CD14-positive monocyte (primary cell): ENCODE data around the gene FUZ. TPM values are rescaled to one million over a fixed set of nuclear protein-coding genes. Genes with fewer than 3 reads are reported as not detected.
A peak's percentile ranks its signal among the peaks of the same experiment; 100 is the strongest.

Experiments
- DNase-seq, 3 donors: peaks; one replicate each; pipeline ENCODE4 v3.0.0-alpha.2; 2011 to 2022
- H2AFZ ChIP-seq: 2 replicates; pipeline ENCODE4 v1.6.0; 2012; ENCODE audit warnings: mild to moderate bottlenecking, low read depth, low read length, inconsistent platforms; ENCODE audit not compliant: insufficient read depth, poor library complexity, severe bottlenecking
- H3K27ac ChIP-seq, 2 donors: 1 replicate in 1 of 2; 2 replicates in 1 of 2; pipeline ENCODE4 v1.5.1; 2012 to 2013; ENCODE audit warnings: low read length in 2 of 2, control low read depth in 1 of 2, inconsistent platforms in 1 of 2, low read depth in 1 of 2, mild to moderate bottlenecking in 1 of 2
- H3K27me3 ChIP-seq, 2 donors: one replicate each; pipeline versions ENCODE4 v1.6.0 to v1.6.1; 2011 to 2013; ENCODE audit warnings: low read length in 2 of 2; ENCODE audit not compliant: control insufficient read depth in 2 of 2, insufficient read depth in 2 of 2
- H3K36me3 ChIP-seq, 2 donors: replicated peaks in 1 of 2; 1 replicate in 1 of 2; 2 replicates in 1 of 2; pipeline versions ENCODE4 v1.5.1 to v1.6.1; 2012 to 2013; ENCODE audit warnings: low read length in 2 of 2, control low read depth in 1 of 2, inconsistent platforms in 1 of 2, mild to moderate bottlenecking in 1 of 2; ENCODE audit not compliant: insufficient read depth in 2 of 2, control insufficient read depth in 1 of 2
- H3K4me1 ChIP-seq, 2 donors: 1 replicate in 1 of 2; 2 replicates in 1 of 2; pipeline versions ENCODE4 v1.5.1 to v1.6.1; 2012 to 2013; ENCODE audit warnings: low read length in 2 of 2, control low read depth in 1 of 2, inconsistent platforms in 1 of 2, mild to moderate bottlenecking in 1 of 2, moderate library complexity in 1 of 2; ENCODE audit not compliant: insufficient read depth in 2 of 2, control insufficient read depth in 1 of 2
- H3K4me2 ChIP-seq: replicated peaks from 2 replicates; pipeline ENCODE3; 2012; ENCODE audit warnings: low read length, moderate library complexity, mild to moderate bottlenecking; ENCODE audit not compliant: poor library complexity, severe bottlenecking; ENCODE audit errors: extremely low read depth
- H3K4me3 ChIP-seq, 3 experiments: fragments of 200-600 bp in 1 of 3; sonication (generic) in 1 of 3; replicated peaks in 1 of 3; 1 replicate in 2 of 3; 2 replicates in 1 of 3; pipeline ENCODE4 v1.5.1; 2011 to 2013; ENCODE audit warnings: low read length in 3 of 3, mild to moderate bottlenecking in 3 of 3, control low read depth in 2 of 3, low read depth in 2 of 3, inconsistent platforms in 1 of 3, moderate library complexity in 1 of 3
- H3K79me2 ChIP-seq: 2 replicates; pipeline ENCODE4 v1.6.0; 2012; ENCODE audit warnings: mild to moderate bottlenecking, control low read depth, inconsistent platforms, low read length, moderate library complexity; ENCODE audit not compliant: insufficient read depth
- H3K9ac ChIP-seq: 2 replicates; pipeline ENCODE4 v1.6.0; 2017; ENCODE audit warnings: low read length, mild to moderate bottlenecking; ENCODE audit not compliant: insufficient read depth, poor library complexity, severe bottlenecking
- H3K9me3 ChIP-seq, 2 donors: replicated peaks in 1 of 2; 1 replicate in 1 of 2; 2 replicates in 1 of 2; pipeline versions ENCODE4 v1.5.1 to v1.6.1; 2012 to 2013; ENCODE audit warnings: low read length in 2 of 2, control low read depth in 1 of 2; ENCODE audit not compliant: control insufficient read depth in 1 of 2, insufficient read depth in 1 of 2
- H4K20me1 ChIP-seq: 2 replicates; pipeline ENCODE4 v1.6.0; 2012; ENCODE audit warnings: mild to moderate bottlenecking, low read length, control low read depth, moderate library complexity; ENCODE audit not compliant: insufficient read depth
- H3K27ac Mint-ChIP-seq, 7 donors: one replicate each; pipeline ENCODE4 v1.8.0; 2020; ENCODE audit warnings: mild to moderate bottlenecking in 7 of 7, mixed read lengths in 7 of 7, moderate library complexity in 6 of 7, inconsistent platforms in 2 of 7
- H3K27me3 Mint-ChIP-seq, 3 donors: one replicate each; pipeline ENCODE4 v1.8.0; 2021 to 2022; ENCODE audit warnings: low read depth in 3 of 3, mild to moderate bottlenecking in 3 of 3, mixed read lengths in 3 of 3, moderate library complexity in 3 of 3, inconsistent platforms in 1 of 3
- H3K36me3 Mint-ChIP-seq, 2 donors: one replicate each; pipeline ENCODE4 v1.8.0; 2020; ENCODE audit warnings: mixed read lengths in 2 of 2, inconsistent platforms in 1 of 2, mild to moderate bottlenecking in 1 of 2
- H3K4me1 Mint-ChIP-seq: one replicate; pipeline ENCODE4 v1.8.0; 2020; ENCODE audit warnings: mild to moderate bottlenecking, mixed read lengths
- H3K4me3 Mint-ChIP-seq, 2 donors: one replicate each; pipeline ENCODE4 v1.8.0; 2020; ENCODE audit warnings: mild to moderate bottlenecking in 2 of 2, mixed read lengths in 2 of 2, moderate library complexity in 1 of 2
- H3K9me3 Mint-ChIP-seq, 7 donors: one replicate each; pipeline ENCODE4 v1.8.0; 2020 to 2022; ENCODE audit warnings: mixed read lengths in 7 of 7, mild to moderate bottlenecking in 6 of 7, moderate library complexity in 6 of 7, inconsistent platforms in 2 of 7
- WGBS: methylation state at CpG from one replicate; pipeline ENCODE4 v1.1.5; 2013; ENCODE audit warnings: missing lambda C conversion rate; ENCODE audit not compliant: insufficient coverage; 5-methylcytosine and 5-hydroxymethylcytosine counted together
- intact Hi-C, 2 donors: fragments of 100-400 bp; cut with micrococcal nuclease; formaldehyde crosslinking; loops; one replicate each; pipeline versions ENCODE4 v1.15.0 to v1.15.1; 2023
- polyA plus RNA-seq, 3 donors: library from polyadenylated mRNA; depleted of rRNA in 1 of 3; unstranded in 2 of 3; stranded (reverse) in 1 of 3; fragments of 300-500 nt in 2 of 3; fragments of >200 nt in 1 of 3; fragmentation: Illumina TruSeq in 2 of 3; gene quantifications; 1 replicate in 2 of 3; 2 replicates in 1 of 3; pipeline ENCODE4 v1.2.3, GENCODE V29; 2012 to 2021
- TF ChIP-seq, protein P1 (sequence below): fragments of 200-600 bp; IDR thresholded peaks from one replicate; pipeline ENCODE4 v1.8.0; 2022; ENCODE audit warnings: antibody characterized with exemption, mild to moderate bottlenecking

Gene FUZ
- polyA plus RNA-seq, 3 donors = 5.3 to 16.7 (median 5.3) TPM

DNA sequence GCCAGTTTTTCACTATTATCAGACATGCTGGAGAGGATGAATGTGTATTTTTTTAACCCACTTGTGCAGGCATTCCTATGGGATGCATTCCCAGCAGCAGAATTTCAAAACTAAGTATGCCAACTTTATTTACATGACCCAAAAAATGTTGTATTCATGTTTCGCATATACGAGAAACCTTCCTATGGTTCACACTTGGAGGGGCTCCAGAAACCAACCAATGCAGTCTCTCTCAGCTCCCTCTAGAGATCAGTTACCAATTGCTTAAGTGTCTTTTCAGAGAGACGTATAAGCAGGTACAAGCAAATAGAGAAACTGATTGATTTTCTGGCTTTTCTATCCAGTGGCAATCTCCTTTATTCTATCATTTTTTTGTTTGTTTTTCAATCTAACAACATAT lies 32.3 kb upstream of the FUZ start:
- H3K27me3 ChIP-seq = no peaks in the 10 kb centered on the region
- Mint-ChIP-seq H3K36me3 (peaks cover 4 to 9% of the 10 kb centered on the region in 2 donors), H3K4me1 (peaks cover 41% of the 10 kb centered on the region), H3K27ac (peak overlapping the region in 1 of 7 donors; percentile 57), H3K4me3 (no peak overlapping the region), H3K9me3 (peaks cover 4 to 9% (median 7%) of the 10 kb centered on the region in 7 donors), H3K27me3 (peaks cover 0 to 3% (median 2%) of the 10 kb centered on the region in 3 donors)
- no peak overlapping the region for H3K4me2 ChIP-seq
- intact Hi-C loops = no loop called here
- no peaks in the 10 kb centered on the region for H4K20me1 ChIP-seq
- 83% methylated on average over 1 of the region's 3 CpGs for WGBS
- H3K79me2 ChIP-seq = no peaks in the 10 kb centered on the region
- H3K9me3 ChIP-seq = peaks cover 0 to 4% of the 10 kb centered on the region in 2 donors
- H3K4me3 ChIP-seq = no peak overlapping the region
- no peak overlapping the region for H3K27ac ChIP-seq
- DNase-seq = no peak
- H2AFZ ChIP-seq = no peak overlapping the region
- peaks cover 40 to 49% of the 10 kb centered on the region in 2 donors for H3K4me1 ChIP-seq
- H3K9ac ChIP-seq = no peak overlapping the region
- peaks cover 4 to 7% of the 10 kb centered on the region in 2 donors for H3K36me3 ChIP-seq
- TF ChIP-seq, protein P1, sequence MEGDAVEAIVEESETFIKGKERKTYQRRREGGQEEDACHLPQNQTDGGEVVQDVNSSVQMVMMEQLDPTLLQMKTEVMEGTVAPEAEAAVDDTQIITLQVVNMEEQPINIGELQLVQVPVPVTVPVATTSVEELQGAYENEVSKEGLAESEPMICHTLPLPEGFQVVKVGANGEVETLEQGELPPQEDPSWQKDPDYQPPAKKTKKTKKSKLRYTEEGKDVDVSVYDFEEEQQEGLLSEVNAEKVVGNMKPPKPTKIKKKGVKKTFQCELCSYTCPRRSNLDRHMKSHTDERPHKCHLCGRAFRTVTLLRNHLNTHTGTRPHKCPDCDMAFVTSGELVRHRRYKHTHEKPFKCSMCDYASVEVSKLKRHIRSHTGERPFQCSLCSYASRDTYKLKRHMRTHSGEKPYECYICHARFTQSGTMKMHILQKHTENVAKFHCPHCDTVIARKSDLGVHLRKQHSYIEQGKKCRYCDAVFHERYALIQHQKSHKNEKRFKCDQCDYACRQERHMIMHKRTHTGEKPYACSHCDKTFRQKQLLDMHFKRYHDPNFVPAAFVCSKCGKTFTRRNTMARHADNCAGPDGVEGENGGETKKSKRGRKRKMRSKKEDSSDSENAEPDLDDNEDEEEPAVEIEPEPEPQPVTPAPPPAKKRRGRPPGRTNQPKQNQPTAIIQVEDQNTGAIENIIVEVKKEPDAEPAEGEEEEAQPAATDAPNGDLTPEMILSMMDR = no peak

DNA sequence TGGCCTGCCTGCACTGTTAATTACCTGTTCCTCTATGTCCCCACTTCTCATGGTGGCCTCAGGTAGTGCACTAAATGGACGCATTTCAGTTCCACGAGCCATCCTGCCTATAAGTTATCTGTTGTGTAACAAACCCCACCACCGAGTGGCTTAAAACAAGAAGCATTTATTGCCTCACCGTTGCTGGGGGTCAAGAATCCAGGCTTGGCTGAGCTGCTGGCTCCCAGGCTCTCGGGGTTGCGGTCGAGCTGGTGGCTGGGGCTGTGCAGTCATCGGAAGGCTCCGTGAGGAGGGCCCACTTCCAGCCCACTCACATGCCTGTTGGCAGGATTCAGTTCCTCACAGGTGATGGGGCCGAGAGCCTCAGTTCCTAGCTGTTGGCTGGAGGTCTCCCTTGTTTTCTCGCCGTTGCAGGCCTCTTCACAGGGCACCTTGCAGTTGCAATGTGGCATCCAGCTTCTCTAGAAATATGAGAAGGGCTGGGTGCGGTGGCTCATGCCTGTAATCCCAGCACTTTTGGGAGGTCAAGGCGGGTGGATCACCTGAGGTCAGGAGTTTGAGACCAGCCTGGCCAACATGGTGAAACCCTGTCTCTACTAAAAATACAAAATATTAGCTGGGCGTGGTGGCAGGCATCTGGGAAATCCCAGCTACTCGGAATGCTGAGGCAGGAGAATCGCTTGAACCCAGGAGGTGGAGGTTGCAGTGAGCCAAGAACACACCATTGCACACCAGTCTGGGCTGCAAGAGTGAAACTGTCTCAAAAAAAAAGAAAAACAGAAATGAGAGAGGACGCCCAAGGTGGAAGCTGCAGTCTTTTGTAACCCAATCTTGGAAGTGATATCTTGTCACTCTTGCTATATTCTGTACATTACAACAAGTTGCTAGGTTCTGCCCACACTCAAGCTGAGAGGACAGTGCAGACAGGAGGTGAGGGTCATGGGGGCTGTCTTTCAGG lies 31.3 kb upstream of the FUZ start:
- intact Hi-C loops = no loop called here
- peak overlapping the region in 6 of 7 donors; percentile 2 to 74 (median 46) for H3K27ac Mint-ChIP-seq
- Histone ChIP-seq H3K36me3 (peaks cover 8 to 16% of the 10 kb centered on the region in 2 donors), H3K9me3 (peaks cover 0 to 4% of the 10 kb centered on the region in 2 donors), H3K79me2 (no peaks in the 10 kb centered on the region), H3K27me3 (no peaks in the 10 kb centered on the region), H3K4me1 (peaks cover 34 to 39% of the 10 kb centered on the region in 2 donors), H2AFZ (no peak overlapping the region), H4K20me1 (no peaks in the 10 kb centered on the region), H3K4me2 (no peak overlapping the region), H3K4me3 (no peak overlapping the region), H3K27ac (peak overlapping the region; percentile 26 to 31), H3K9ac (no peak overlapping the region)
- peaks cover 0 to 3% (median 2%) of the 10 kb centered on the region in 3 donors for H3K27me3 Mint-ChIP-seq
- peaks cover 34% of the 10 kb centered on the region for H3K4me1 Mint-ChIP-seq
- peak; percentile 26 to 48 (median 28) for DNase-seq
- peaks cover 3 to 9% (median 5%) of the 10 kb centered on the region in 7 donors for H3K9me3 Mint-ChIP-seq
- H3K4me3 Mint-ChIP-seq = no peak overlapping the region
- TF ChIP-seq, protein P1 = no peak
- peaks cover 9 to 17% of the 10 kb centered on the region in 2 donors for H3K36me3 Mint-ChIP-seq
- WGBS = 23% methylated on average over 14 of the region's 18 CpGs
